NCI-H69 (cell line): ENCODE measurements around the gene COX5A.

Experiments
- DNase-seq: peaks from one replicate; lab custom pipeline; 2025; lab: John Stamatoyannopoulos, UW

Gene COX5A

DNA sequence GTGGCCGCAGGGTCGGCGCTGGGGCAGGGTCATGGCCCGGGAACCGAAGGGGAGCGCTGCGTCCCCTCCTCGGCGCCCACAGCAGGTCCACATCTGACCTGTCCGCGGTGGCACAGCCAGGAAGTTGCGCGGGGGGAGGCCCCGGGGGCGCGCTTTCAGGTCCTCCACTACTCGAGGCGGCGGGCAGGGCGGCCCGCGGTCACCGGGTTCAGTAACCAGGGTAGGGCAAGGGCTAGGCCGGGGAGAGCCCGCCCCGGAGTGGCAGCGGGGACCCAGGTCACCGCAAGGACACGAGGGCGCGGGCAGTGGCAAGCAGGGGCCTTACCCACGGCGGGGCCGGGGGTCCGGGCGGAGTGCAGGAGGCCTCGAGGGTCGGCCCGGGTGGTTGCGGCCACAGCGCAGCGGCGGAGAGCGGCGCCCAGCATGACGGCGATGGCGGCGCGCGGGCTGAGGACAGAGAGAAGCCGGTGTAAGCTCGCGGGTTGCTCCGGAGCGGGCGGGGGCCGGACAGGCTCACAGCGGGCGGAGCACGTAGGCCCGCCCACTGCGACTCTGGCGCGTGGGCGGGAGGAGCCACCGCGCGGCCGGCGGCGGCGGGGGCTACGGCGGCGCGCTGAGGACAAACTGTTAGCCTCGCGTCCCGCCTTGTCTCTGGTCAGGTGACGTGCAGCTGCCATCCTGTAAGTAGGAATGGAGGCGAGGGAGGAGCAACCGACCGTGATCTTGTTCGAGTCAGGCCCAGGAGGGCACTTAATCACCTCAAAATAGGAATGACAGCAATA is at the start of gene COX5A:
Gene COX5A (minus strand): TSS at position 484 of the 782 bp plus-strand sequence. CDS start 59 bp downstream, at position 425.
- peak; percentile 95 for DNase-seq

DNA sequence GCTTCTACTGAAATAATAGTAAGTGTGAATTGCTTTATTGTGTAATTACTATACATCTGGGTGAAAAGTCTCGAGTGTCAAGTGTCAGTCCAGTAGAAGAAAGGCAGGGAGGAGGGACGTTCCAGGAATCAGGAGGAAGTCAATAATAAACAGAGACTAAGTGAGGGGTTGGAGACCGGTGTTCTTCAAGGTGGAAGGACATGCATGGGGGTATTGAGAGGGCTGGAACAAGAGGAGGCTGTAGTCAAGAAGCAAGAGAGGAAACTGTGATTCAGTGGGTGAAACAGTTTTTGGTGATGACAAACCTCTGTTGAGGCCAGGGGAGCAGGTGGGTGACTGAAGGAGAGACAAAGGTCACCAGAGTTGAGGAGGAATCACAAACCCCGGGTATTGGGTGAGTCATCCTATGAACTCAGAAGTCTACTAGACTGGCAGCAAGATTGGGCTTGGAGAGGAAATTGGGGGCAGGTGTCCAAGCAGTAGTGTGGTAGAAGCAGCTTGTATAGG is 45.9 kb upstream of the COX5A start:
- DNase-seq: peak; percentile 12

DNA sequence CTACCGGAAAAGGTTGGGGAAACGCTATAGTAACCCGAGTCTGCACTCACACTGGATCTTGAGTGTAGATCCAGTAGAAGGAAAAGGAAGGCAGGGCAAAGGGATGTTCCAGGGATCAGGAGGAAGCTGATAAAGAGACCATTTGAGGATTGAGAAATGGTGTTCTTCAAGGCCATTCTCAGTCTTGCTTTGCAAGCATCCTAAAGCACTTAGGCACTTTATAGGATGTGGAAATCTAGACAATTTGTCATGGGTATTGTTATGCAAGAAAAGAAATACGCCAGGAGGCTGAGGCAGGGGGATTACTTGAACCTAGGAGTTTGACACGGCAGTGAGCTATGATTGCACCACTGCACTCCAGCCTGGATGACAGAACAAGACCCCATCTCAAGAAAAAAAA is 44.3 kb upstream of the COX5A start:
- no peak for DNase-seq

DNA sequence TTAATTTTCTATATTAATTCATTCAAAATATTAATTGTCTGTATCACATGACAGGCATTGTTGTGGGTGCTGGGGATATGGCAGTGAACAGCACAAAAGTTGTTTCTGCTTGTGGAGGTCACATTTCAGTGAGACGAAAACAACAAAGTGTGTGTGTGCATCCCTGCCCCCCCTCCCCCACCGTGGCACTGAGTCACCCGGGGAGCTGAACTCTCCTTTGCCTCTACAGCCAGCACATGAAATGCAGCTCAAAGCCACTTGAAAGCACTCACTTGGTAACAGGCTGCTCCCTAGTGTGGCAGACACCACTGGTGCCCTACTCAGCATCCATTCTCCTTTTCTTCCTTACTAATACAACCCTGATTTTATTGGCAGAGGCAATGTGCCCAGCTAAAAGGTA is 40.6 kb upstream of the COX5A start:
- DNase-seq: peak; percentile 33

DNA sequence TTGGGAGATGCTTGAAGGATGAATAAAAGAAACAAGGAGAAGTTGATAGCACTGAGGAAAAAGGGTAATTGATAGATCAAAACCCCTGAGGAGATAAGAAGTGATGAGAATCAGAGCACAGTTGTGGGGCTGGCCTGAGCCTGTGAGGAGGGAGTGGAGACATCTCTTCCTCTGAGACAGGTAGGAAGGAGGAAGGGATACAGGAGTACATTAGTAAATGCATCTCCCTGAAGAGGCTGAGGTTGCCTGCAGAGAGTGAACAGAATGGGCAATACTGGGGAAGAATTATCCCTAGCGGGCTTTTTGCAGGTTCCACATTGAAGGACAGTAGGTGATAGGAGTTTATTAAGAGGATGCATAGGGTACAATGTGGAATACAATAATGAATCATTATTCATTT is 40.2 kb upstream of the COX5A start:
- peak; percentile 25 for DNase-seq

DNA sequence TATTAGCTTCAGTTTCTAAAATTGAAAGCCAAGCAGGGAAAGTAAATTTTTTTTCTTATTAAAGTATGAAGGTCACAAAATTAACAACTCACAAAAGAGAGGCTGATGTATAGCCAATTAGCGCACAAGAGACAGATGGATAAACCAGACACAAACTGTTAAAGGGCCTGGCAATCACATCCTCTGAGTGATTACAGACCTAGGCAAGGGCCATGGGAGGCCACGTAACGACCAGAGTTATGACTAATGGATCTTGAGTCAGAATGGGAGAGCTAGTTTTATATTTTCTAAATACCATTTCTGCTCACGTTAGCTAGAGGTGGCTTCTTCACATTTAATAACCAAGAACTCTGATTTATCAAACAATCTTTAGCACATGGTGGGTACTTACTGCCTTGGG is 39.7 kb upstream of the COX5A start:
- peak; percentile 71 for DNase-seq

DNA sequence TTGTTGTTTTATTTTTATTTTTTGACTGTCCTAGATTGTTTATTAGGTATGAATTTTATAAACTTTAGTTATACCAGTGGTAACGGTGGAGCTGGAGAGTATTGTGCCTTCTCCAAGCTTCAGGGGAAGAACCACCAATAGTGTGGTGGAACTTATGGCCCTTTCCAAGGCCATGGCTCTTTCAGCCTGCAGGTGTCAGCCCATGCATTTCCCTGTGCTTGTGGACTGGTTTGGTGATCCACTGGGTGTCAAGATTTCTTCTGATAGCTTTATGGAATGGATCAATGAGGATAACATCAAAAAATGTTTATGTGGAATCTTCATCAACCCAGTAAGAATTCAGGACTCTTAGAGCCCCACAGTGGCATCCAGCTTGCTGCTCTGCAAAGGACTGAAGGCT is 38.3 kb upstream of the COX5A start:
- no peak for DNase-seq

DNA sequence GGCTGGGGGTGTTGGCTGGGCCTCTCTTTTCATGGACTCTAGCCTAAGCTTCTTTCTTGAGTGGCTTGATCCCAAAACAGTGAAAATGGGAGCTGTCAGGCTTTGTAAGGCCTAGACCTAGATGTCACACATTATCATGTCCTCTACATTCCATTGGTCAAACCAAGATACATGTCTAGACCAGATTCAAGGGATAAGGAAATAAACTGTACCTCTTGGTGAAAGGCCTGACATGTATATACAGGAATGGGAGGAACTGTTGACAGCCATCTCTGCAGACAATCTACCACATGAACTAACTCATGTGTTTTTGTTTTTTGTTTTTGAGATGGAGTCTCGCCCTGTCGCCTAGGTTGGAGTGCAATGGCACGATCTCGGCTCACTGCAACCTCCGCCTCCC is 29.8 kb upstream of the COX5A start:
- DNase-seq: no peak

DNA sequence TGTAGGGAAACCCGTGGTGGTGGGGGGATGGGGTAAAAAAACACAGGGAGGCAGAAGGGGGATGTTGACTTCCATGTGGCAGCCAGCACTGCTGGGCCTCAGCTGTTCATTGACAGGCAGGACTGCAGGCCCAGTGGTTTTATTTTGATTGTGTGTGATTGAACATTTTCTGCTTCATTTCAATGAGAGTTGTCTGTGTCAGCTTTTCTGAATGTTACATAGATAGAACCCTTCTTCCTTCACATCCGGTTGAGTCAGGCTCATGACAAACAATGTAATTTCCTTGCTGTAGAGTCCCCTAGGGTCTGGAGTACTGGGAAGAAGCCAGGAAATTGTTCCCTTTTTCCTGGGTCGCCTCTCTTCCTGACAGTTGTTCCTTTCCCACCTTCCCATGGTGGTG is 26.9 kb upstream of the COX5A start:
- DNase-seq: peak; percentile 63

DNA sequence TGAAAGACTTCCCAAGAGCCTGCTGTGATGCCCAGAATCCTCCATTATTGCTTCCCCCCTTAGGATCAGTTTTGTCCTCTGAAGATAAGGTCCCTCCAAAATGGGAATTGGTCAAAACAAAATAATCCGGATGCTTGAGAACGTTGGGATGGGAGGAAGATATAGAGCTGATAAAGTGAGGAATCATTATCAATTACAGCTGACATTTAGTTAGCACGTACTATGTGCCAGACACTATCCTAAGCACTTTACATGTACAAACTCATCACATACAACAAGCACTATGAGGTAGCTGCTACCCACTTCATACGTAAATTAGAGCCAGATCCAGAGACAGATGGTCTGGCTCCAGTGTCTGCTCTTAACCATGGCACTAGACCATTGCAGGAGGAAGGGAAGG is 25.3 kb upstream of the COX5A start:
- DNase-seq: no peak

DNA sequence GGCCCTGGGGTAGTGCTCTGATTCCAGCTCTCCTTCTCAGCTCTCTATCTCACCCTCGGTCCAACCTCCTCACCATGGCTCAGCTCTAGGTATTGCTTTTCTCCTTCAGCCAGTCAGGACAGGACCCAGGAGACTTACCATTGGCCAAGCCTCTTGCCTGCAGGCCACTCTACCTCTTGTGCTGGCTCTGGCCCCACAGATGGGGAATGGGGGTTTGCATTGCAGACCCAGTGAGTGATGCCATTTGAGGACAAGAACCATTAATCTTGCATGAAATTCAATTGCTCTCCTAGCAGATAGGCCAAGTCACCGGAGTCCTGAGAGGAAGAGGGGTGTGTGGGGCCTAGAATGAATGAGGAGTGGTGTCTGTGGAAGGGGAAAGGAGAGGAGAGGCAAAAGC is 24.8 kb upstream of the COX5A start:
- DNase-seq: no peak

DNA sequence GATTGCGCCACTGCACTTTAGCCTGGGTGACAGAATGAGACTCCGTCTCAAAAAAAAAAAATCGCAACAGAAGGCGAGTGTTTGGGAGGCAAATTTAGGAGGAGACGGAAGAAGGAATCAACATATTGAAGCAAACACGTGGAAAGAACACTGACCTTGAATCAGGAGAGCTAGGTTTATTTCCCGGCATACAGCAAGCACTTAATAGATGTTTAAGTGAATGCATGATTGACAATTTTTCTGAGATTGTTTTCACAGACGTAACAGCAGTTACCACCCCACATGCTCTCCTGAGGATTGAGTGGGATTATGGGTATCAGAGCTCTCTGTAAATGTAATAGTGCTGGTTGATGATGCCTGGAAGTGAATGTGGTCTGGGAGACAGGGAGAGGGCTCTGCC is 24.3 kb upstream of the COX5A start:
- DNase-seq: no peak

DNA sequence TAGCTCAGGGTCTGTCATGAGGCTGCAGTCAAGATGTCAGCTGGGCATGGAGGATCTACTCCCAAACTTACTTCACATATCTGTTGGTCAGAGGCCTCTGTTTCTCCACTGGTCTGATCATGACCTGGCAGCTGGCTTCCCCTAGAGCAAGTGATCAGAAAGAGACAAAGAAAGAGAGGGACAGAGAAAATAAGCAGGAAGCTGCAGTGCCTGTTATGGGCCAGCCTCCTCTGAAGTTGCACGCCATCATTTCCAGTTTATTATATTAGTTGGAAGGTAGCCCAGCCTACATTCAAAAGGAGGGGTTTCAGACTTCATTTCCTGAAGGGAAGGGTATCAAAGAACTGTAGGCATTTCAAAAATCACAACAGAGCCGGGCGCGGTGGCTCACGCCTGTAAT is 23.7 kb upstream of the COX5A start:
- DNase-seq: peak; percentile 21

DNA sequence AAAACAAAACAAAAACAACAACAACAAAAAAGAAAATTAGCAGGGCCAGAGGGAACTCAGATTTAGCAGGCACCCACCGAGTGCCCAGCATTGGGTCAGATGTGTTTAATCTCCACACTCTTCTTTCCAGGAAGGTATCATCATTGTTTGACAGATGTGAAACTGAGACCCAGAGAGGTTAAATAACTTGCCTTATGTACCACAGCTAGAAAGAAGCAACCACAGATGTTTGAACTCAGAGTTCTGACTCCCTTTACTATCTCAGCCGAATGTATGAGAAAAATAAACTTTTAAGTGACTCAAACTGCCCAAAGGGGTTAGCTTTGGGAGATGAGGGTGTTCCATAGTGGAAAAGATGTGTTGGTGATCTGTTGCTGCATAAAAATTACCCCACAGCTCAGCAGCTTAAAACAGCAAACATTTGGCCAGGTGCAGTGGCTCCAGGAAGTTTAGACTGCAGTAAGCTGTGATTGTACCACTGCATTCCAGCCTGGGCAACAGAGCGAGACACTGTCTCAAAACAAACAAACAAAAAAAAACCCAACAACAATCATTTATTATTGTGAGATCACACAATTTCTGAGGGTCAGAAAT is 23.2 kb upstream of the COX5A start:
- peak; percentile 19 for DNase-seq

DNA sequence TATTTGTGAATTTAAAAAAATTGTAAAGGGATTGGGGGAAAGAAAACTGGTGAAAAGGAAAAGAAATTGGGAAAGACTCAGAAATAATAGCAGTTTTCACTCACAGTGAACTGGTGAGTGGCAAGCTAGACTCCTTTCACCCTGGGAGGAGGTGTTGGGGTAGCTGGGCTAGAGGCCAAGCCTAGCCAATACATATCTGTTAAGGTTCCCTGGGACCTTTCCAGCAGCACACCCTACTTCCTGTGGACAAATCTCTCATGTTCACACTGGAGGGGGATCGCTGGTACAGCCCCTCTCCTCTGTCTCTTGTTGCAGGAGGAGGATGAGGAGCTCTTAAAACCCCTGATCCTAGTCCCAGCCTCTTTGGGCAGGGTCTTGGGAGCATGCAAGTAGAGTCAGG is 22.4 kb upstream of the COX5A start:
- peak; percentile 79 for DNase-seq

DNA sequence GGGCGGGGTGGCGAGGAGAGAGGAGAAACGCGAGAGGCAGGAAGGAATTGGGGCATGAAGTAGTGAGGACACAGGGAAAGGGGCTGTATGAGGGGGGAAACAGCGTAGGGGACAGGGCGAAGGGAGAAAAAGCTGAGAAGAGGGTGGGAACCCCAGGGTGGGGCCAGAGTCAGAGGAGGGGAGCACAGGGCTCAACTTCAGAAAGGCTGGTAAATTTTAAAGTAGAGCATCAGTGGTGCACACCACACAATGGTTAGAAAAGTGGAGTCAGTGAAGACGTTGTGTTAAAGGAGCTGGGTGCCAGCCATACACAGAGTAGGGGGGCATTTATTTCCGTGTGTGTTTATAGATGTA is 21.7 kb upstream of the COX5A start:
- no peak for DNase-seq

DNA sequence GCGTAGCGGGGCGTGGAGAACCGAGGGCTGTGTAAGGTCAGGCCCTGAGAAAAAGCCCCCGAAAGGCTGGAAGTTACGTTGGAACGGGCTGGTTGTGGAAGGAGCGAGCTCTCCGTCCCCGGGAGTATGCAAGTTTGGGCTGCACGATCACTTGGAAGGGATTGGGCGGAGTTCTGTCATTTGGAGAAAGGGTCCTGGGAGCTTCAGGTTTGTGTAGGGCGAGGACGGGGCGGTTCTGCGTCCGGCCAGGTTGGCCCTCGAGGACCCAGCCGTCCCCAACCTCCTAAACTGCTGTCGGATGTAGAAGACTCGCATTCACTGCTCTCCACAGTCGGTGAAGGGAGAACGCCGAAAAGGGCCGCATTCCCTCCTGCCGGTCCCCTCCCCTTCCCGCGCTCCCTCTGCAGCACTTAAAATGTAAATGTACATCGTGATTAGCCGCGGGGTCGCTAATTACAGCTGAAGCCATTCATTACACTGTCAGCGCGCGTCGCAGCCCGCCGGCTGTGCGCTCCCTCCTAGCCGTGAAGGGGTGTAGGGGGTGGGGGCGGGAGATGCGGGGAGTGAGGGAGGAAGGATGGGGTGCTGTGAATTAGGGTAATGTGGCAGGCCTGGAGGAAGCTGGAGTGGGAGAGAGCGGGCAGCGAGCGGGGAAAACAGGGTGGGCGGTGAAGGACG is 21.2 kb upstream of the COX5A start:
- DNase-seq: peak; percentile 96

DNA sequence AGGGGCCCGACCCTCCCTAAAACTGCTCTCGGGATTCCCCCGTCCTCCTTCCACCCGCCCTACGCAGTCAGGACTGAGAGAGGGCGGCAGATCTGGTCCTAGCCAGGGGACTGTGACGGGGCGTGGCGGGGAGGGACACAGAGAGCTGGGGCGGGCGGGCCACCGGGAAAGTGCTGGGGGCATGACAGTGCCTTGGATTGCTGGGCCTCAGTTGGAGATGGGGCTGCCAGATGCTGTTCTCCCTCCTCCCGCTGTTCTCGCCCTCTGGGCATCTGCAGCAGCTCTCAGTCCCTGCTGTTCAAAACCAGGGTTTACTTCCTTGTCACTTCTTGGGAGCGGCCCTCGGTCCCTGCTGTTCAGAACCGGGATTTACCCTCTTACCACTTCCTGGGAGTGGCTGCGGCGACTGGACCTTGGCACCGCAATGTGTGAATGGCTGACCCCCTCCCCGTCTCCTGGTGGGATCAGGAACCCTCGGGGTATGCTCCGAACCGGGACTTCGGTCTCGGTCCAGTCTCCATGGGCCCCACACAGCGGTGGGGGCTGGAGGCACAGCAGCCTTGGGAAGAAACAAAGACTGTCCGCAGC is 20.5 kb upstream of the COX5A start:
- peak; percentile 95 for DNase-seq

DNA sequence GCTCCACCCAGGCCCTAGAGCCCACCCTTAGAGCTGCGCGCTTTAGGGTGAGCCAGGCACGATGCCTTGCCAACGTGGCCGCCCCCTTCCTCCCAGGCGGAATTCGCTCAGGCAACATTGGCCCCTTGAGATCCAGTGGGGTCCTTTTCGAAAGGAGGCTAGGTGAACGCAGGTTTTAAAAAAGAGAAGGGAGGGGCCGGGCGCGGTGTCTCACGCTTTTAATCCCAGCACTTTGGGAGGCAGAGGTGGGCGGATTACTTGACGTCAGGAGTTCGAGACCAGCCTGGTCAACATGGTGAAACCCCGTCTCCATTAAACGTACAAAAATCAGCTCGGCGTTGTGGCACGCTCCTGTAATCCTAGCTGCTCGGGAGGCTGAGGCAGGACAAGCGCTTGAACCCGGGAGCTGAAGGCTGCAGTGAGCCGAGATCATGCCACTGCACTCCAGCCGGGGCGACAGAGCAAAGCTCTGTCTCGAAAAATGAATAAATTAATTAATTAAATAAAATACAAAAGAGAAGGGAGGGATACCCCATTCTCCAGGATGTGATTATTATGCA is 19.7 kb upstream of the COX5A start:
- peak; percentile 81 for DNase-seq

DNA sequence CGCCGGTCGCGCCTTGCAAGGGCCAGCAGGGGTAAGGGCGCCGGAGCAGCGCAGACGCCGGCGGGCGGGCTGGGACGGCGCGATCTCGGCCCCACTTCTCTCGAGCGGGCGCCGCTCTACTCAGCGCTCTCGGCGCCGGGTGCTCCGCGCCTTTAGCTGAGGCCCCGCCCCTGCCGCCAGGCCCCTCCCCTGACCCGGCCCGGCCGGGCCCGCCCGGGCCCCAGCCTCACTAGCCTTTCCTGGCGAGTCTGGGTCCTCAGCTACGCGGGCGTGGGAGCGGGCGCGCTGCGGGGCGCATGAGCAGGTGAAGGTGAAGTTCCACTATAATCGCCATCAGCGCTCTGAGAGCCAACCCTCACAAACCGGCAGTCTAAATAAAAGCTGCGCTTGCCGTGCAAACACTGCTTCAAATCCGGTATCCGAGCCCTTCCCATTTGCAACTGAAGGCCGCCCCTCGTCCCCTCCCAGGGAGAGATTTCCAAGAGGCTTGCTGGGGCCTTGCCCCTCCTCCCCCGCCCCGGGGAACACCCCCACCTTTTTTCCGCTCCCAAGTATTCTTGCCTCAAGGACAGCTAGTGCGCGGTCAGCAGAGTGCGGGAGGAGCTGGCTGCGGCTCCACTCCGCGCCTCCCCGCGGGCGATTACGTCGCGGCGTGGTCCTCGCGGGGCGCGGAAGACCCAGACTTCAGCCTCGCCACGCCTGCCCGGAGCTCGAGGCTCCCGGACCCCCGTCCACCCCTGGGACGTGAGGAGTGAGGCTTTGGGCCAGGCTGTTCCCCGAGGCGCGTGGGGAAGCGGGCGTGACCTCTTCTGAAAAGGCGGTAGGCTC is 19.0 kb upstream of the COX5A start, which contains the start of gene RPP25:
Gene RPP25 (minus strand): TSS at position 125 of the 828 bp plus-strand sequence. CDS start 189 bp downstream, outside the sequence.
- DNase-seq: peak; percentile 94
